PC-3 (cell line): ENCODE measurements around the gene JSRP1. TPM values are rescaled to one million over a fixed set of nuclear protein-coding genes. Genes with fewer than 3 reads are reported as not detected.

ENCODE experiments used
- ATAC-seq: fragments of 200-7000 bp; cut with Tn5 transposase; 2 replicates; pipeline ENCODE4 v1.9.1; 2020; ENCODE audit warnings: mild to moderate bottlenecking, moderate library complexity
- BruUV-seq: library from RNA; stranded (reverse); fragments of 400-500 nt; replicated peaks from 2 replicates; lab custom pipeline; 2021; lab: Mats Ljungman, UMichigan
- CTCF ChIA-PET: fragments of 300-600 bp; sonication (Branson Sonifier 250); formaldehyde crosslinking; loops from one replicate; lab custom pipeline; 2022; ENCODE audit warnings: antibody characterized with exemption; lab: Charles Lee
- POLR2A ChIA-PET: fragments of 300-600 bp; sonication (Branson Sonifier 250); formaldehyde crosslinking; loops from one replicate; lab custom pipeline; 2022; ENCODE audit warnings: antibody characterized with exemption; ENCODE audit not compliant: unreplicated experiment; lab: Charles Lee
- DNase-seq: peaks from one replicate; pipeline ENCODE4 v3.0.0-alpha.2; 2015
- H2AFZ ChIP-seq: fragments of 300-600 bp; sonication (generic); 2 replicates; pipeline ENCODE4 v1.6.0; 2016; ENCODE audit warnings: antibody characterized with exemption, low read length
- H3F3A ChIP-seq: fragments of 300-600 bp; sonication (generic); one replicate; pipeline ENCODE4 v1.6.0; 2017; ENCODE audit warnings: antibody characterized with exemption, low read length, control low read depth, mild to moderate bottlenecking; ENCODE audit not compliant: unreplicated experiment
- H3K27ac ChIP-seq: fragments of 300-600 bp; sonication (generic); 2 replicates; pipeline ENCODE4 v1.5.1; 2016; ENCODE audit warnings: mild to moderate bottlenecking, low read length
- H3K27me3 ChIP-seq: fragments of 300-600 bp; sonication (generic); 2 replicates; pipeline ENCODE4 v1.6.1; 2016; ENCODE audit warnings: low read length, mixed read lengths
- H3K36me3 ChIP-seq: fragments of 300-600 bp; sonication (generic); 2 replicates; pipeline ENCODE4 v1.6.1; 2016; ENCODE audit warnings: low read depth, mixed run types, low read length, mixed read lengths
- H3K4me1 ChIP-seq: fragments of 300-600 bp; sonication (generic); 2 replicates; pipeline ENCODE4 v1.5.1; 2016; ENCODE audit warnings: low read length; ENCODE audit not compliant: insufficient read depth
- H3K4me2 ChIP-seq: fragments of 300-600 bp; sonication (generic); 2 replicates; pipeline ENCODE4 v1.6.0; 2016; ENCODE audit warnings: low read length
- H3K4me3 ChIP-seq: fragments of 300-600 bp; sonication (generic); 2 replicates; pipeline ENCODE4 v1.5.1; 2016; ENCODE audit warnings: mild to moderate bottlenecking, low read length, mixed read lengths
- H3K79me2 ChIP-seq: fragments of 300-600 bp; sonication (generic); 2 replicates; pipeline ENCODE4 v1.6.1; 2017; ENCODE audit warnings: low read length, mixed read lengths
- H3K9ac ChIP-seq: fragments of 300-600 bp; sonication (generic); 2 replicates; pipeline ENCODE4 v1.6.0; 2016; ENCODE audit warnings: mild to moderate bottlenecking, low read length
- H3K9me2 ChIP-seq: fragments of 300-600 bp; sonication (generic); replicated peaks from 2 replicates; pipeline ENCODE4 v1.6.1; 2016; ENCODE audit warnings: mixed run types, low read length, mixed read lengths
- H3K9me3 ChIP-seq: fragments of 300-600 bp; sonication (generic); 2 replicates; pipeline ENCODE4 v1.6.1; 2016; ENCODE audit warnings: low read length, mixed read lengths
- H4K20me1 ChIP-seq: fragments of 300-600 bp; sonication (generic); 2 replicates; pipeline ENCODE4 v1.6.1; 2016; ENCODE audit warnings: low read length, mixed read lengths
- CTCF ChIP-seq: fragments of 300-600 bp; sonication (generic); conservative IDR thresholded peaks from 2 replicates; pipeline ENCODE4 v1.5.1; 2017; ENCODE audit warnings: antibody characterized with exemption, low read depth, mild to moderate bottlenecking, low read length
- EZH2 ChIP-seq: fragments of 300-600 bp; sonication (generic); IDR thresholded peaks from one replicate; pipeline ENCODE4 v1.6.1; 2017; ENCODE audit warnings: antibody characterized with exemption, mild to moderate bottlenecking, low read length; ENCODE audit not compliant: unreplicated experiment
- EZH2phosphoT487 ChIP-seq: fragments of 300-600 bp; sonication (generic); IDR thresholded peaks from 2 replicates; pipeline ENCODE4 v1.6.1; 2018; ENCODE audit warnings: mild to moderate bottlenecking, antibody characterized with exemption, low read length, borderline replicate concordance
- intact Hi-C: fragments of 100-400 bp; cut with micrococcal nuclease; formaldehyde crosslinking; loops from 2 replicates; pipeline ENCODE4 v1.9.0; 2023
- total RNA-seq: library from RNA; depleted of rRNA; stranded (reverse); fragments of >200 nt; gene quantifications from 2 replicates; pipeline ENCODE4 v1.2.3, GENCODE V29; 2014

JSRP1 gene
- total RNA-seq, 1 experiment from 2014 or later = not detected

GRCh38 chr19:2235381-2236063 is 20.7 kb downstream of the JSRP1 start:
- peak overlapping the region; percentile 99 for H3K9ac ChIP-seq
- H2AFZ ChIP-seq = peak overlapping the region; percentile 85; the same call in 1 of the 2 replicates
- ChIA-PET CTCF (interaction anchor here (0.6 to 1.1 kb wide), 3 partner anchors 68 to 914 kb away, joined by 3 read pairs; no protein-coding TSS in a partner anchor), POLR2A (interaction anchor here (0.7 kb wide), 1 partner anchor 85 kb away, joined by 3 read pairs; no protein-coding TSS in a partner anchor)
- peak overlapping the region; percentile 98 for H3K4me3 ChIP-seq
- no peaks in the 10 kb centered on the region for H3F3A ChIP-seq
- ATAC-seq = peak; percentile 6; the same call in 1 of the 2 replicates
- H3K4me2 ChIP-seq = peak overlapping the region; percentile 100
- H3K4me1 ChIP-seq = peaks cover 24% of the 10 kb centered on the region
- no peaks in the 10 kb centered on the region for H3K27me3 ChIP-seq
- H3K27ac ChIP-seq = peak overlapping the region; percentile 89
- no TSS peak for BruUV-seq
- H3K9me3 ChIP-seq = no peaks in the 10 kb centered on the region
- DNase-seq = no peak
- peaks cover 32% of the 10 kb centered on the region for H4K20me1 ChIP-seq
- intact Hi-C loops = loop anchor here (1.0 to 10.0 kb wide), 3 partner anchors 38 to 79 kb away; no protein-coding TSS in a partner anchor
- H3K9me2 ChIP-seq = no peaks in the 10 kb centered on the region
- H3K36me3 ChIP-seq = 0 out of 2 replicates have a peak, but pooled peaks cover 5% of the 10 kb centered on the region
- H3K79me2 ChIP-seq = peaks cover 71% of the 10 kb centered on the region
- TF ChIP-seq EZH2phosphoT487 (no peak), CTCF (no peak), EZH2 (no peak)

GRCh38 chr19:2234996-2235380 is 21.2 kb downstream of the JSRP1 start:
- no peaks in the 10 kb centered on the region for H3K27me3 ChIP-seq
- no peak overlapping the region for H2AFZ ChIP-seq
- H3K9ac ChIP-seq = peak overlapping the region; percentile 99
- no peaks in the 10 kb centered on the region for H3K9me2 ChIP-seq
- H3F3A ChIP-seq = no peaks in the 10 kb centered on the region
- BruUV-seq = TSS peak; percentile 35
- ChIA-PET CTCF (interaction anchor here (1.1 kb wide), 1 partner anchor 79 kb away, joined by 3 read pairs; no protein-coding TSS in a partner anchor), POLR2A (no interaction called here)
- peaks cover 26% of the 10 kb centered on the region for H4K20me1 ChIP-seq
- peak overlapping the region; percentile 100 for H3K4me2 ChIP-seq
- DNase-seq (peak; percentile 20), ATAC-seq (no peak)
- H3K9me3 ChIP-seq = no peaks in the 10 kb centered on the region
- peak overlapping the region; percentile 98 for H3K4me3 ChIP-seq
- intact Hi-C loops = loop anchor here (5.0 to 10.0 kb wide), 2 partner anchors 68 to 80 kb away; no protein-coding TSS in a partner anchor
- H3K79me2 ChIP-seq = peaks cover 66% of the 10 kb centered on the region
- 0 out of 2 replicates have a peak, but pooled peaks cover 5% of the 10 kb centered on the region for H3K36me3 ChIP-seq
- H3K27ac ChIP-seq = peak overlapping the region; percentile 89
- H3K4me1 ChIP-seq = peaks cover 19% of the 10 kb centered on the region
- TF ChIP-seq CTCF = no peak
- TF ChIP-seq EZH2phosphoT487 = no peak
- TF ChIP-seq EZH2 = no peak
